GM23248 (cell line): ENCODE results near the gene RHCE. TPM values are rescaled to one million over a fixed set of nuclear protein-coding genes. Genes with fewer than 3 reads are reported as not detected.
"Not testable (repeated sequence)": the region's sequence is repeated elsewhere in the genome, so short reads cannot be mapped to it uniquely, and the experiment has no call there.

Source experiments
- DNase-seq: peaks from one replicate; pipeline ENCODE4 v3.0.0-alpha.2; 2015
- H2AFZ ChIP-seq: fragments of 200-600 bp; sonication (generic); 2 replicates; pipeline ENCODE4 v1.6.1; 2016; ENCODE audit warnings: antibody characterized with exemption
- H3F3A ChIP-seq: fragments of 200-600 bp; sonication (generic); 2 replicates; pipeline ENCODE4 v1.6.1; 2016; ENCODE audit warnings: mild to moderate bottlenecking, antibody characterized with exemption, mixed run types; ENCODE audit not compliant: insufficient read depth
- H3K27ac ChIP-seq: fragments of 200-600 bp; sonication (generic); 2 replicates; pipeline ENCODE4 v1.5.1; 2016; ENCODE audit warnings: mild to moderate bottlenecking
- H3K27me3 ChIP-seq: fragments of 200-600 bp; sonication (generic); replicated peaks from 2 replicates; pipeline ENCODE4 v1.6.1; 2016; ENCODE audit warnings: mild to moderate bottlenecking; ENCODE audit not compliant: insufficient read depth
- H3K36me3 ChIP-seq: fragments of 200-600 bp; sonication (generic); 2 replicates; pipeline ENCODE4 v1.6.1; 2016; ENCODE audit warnings: low read depth, mild to moderate bottlenecking
- H3K4me1 ChIP-seq: fragments of 200-600 bp; sonication (generic); 2 replicates; pipeline ENCODE4 v1.6.1; 2016; ENCODE audit warnings: mild to moderate bottlenecking; ENCODE audit not compliant: insufficient read depth
- H3K4me2 ChIP-seq: fragments of 200-600 bp; sonication (generic); one replicate; pipeline ENCODE4 v1.6.1; 2016; ENCODE audit warnings: mild to moderate bottlenecking; ENCODE audit not compliant: unreplicated experiment
- H3K4me3 ChIP-seq: fragments of 200-600 bp; sonication (generic); 2 replicates; pipeline ENCODE4 v1.5.1; 2016; ENCODE audit warnings: mild to moderate bottlenecking
- H3K79me2 ChIP-seq: fragments of 200-600 bp; sonication (generic); 2 replicates; pipeline ENCODE4 v1.6.1; 2016; ENCODE audit warnings: mild to moderate bottlenecking; ENCODE audit not compliant: insufficient read depth
- H3K9ac ChIP-seq: fragments of 200-600 bp; sonication (generic); 2 replicates; pipeline ENCODE4 v1.6.1; 2016; ENCODE audit warnings: mild to moderate bottlenecking
- H3K9me2 ChIP-seq: fragments of 200-600 bp; sonication (generic); 2 replicates; pipeline ENCODE4 v1.6.1; 2016; ENCODE audit warnings: mixed run types, mild to moderate bottlenecking, moderate library complexity; ENCODE audit not compliant: insufficient read depth
- H3K9me3 ChIP-seq: fragments of 200-600 bp; sonication (generic); one replicate; pipeline ENCODE4 v1.6.1; 2017; ENCODE audit warnings: low read depth
- H4K20me1 ChIP-seq: fragments of 200-600 bp; sonication (generic); 2 replicates; pipeline ENCODE4 v1.6.0; 2016; ENCODE audit not compliant: insufficient read depth
- WGBS, 2 experiments: methylation state at CpG; one replicate each; pipeline ENCODE4 v1.1.6; 2015 to 2017; ENCODE audit warnings: low lambda C conversion rate in 2 of 2, low coverage in 1 of 2; ENCODE audit errors: missing lambda C conversion rate in 2 of 2; 5-methylcytosine and 5-hydroxymethylcytosine counted together
- in situ Hi-C: fragments of 300-500 bp; cut with MboI; formaldehyde crosslinking; loops from 2 replicates; pipeline ENCODE4 v1.15.0; 2020
- polyA plus RNA-seq: library from polyadenylated mRNA; unstranded; fragments of >200 nt; fragmentation: Nextera tagmentation; extraction: Ambion mirVana; gene quantifications from 2 replicates; pipeline ENCODE4 v1.2.1, GENCODE V29; 2016
- total RNA-seq: library from RNA; depleted of rRNA; stranded (reverse); fragments of >200 nt; shearing (Covaris generic); gene quantifications from 2 replicates; pipeline ENCODE4 v1.2.3, GENCODE V29; 2014

RHCE gene
- total and polyA plus RNA-seq, 2 experiments from 2014 or later, result 0.43 to 0.90 TPM

- H3K27me3 ChIP-seq, H3K9me3 ChIP-seq, in situ Hi-C loops, H2AFZ ChIP-seq, H3F3A ChIP-seq, H3K36me3 ChIP-seq, H3K9me2 ChIP-seq, H4K20me1 ChIP-seq: not testable (repeated sequence)
- peak; percentile 55 for DNase-seq
- Histone ChIP-seq H3K4me1 (peaks cover 11% of the 10 kb centered on the region; the same call in 1 of the 2 replicates), H3K4me3 (peak overlapping the region; percentile 32; the same call in 1 of the 2 replicates), H3K4me2 (peak overlapping the region; percentile 45), H3K9ac (peak overlapping the region; percentile 78), H3K27ac (peak overlapping the region; percentile 92), H3K79me2 (peaks cover 38% of the 10 kb centered on the region)
- WGBS, 2 experiments, result 0 to 8% methylated on average over 1 to 5 of the region's 5 CpGs
These were observed 90.7 kb downstream of the RHCE start for GRCh38 chr1:25329950-25330349.

DNA sequence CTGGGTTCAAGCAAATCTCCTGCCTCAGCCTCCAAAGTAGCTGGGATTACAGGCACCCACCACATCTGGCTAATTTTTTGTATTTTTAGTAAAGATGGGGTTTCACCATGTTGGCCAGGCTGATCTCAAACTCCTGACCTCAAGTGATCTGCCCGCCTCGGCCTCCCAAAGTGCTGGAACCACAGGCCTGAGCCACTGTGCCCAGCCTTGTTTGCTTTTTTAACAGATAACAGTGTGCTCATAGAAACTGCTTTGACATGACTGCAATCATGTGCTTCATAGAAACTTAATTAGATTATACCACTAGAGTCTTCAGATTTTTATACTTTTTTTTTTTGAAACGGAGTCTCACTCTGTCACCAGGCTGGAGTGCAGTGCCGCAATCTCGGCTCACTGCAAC, 91.3 kb downstream of the RHCE start:
- in situ Hi-C loops, result not testable (repeated sequence)

GRCh38 chr1:25328791-25329185, 91.8 kb downstream of the RHCE start:
- H3K4me2 ChIP-seq, H3K9me3 ChIP-seq, H3F3A ChIP-seq, H3K27me3 ChIP-seq, DNase-seq, H4K20me1 ChIP-seq, H2AFZ ChIP-seq, H3K4me3 ChIP-seq, H3K9me2 ChIP-seq, H3K36me3 ChIP-seq, H3K9ac ChIP-seq, in situ Hi-C loops: not testable (repeated sequence)
- H3K27ac ChIP-seq, result peak overlapping the region; percentile 92; the same call in 1 of the 2 replicates
- peaks cover 11% of the 10 kb centered on the region; the same call in 1 of the 2 replicates for H3K4me1 ChIP-seq
- 20 to 26% methylated on average over 4 of the region's 4 CpGs for WGBS, 2 experiments
- peaks cover 34% of the 10 kb centered on the region for H3K79me2 ChIP-seq

More for the DNA sequence above, 91.3 kb downstream of the RHCE start:
- H3K27me3 ChIP-seq, H3F3A ChIP-seq, H3K36me3 ChIP-seq, H3K9me2 ChIP-seq, H3K9me3 ChIP-seq, H3K4me2 ChIP-seq, H2AFZ ChIP-seq, H4K20me1 ChIP-seq, H3K4me3 ChIP-seq, DNase-seq: not testable (repeated sequence)
- H3K27ac ChIP-seq, result peak overlapping the region; percentile 92
- peaks cover 11% of the 10 kb centered on the region; the same call in 1 of the 2 replicates for H3K4me1 ChIP-seq
- H3K9ac ChIP-seq, result peak overlapping the region; percentile 44; the same call in 1 of the 2 replicates
- peaks cover 34% of the 10 kb centered on the region for H3K79me2 ChIP-seq
- WGBS, 2 experiments, result 65 to 67% methylated on average over 5 of the region's 5 CpGs

DNA sequence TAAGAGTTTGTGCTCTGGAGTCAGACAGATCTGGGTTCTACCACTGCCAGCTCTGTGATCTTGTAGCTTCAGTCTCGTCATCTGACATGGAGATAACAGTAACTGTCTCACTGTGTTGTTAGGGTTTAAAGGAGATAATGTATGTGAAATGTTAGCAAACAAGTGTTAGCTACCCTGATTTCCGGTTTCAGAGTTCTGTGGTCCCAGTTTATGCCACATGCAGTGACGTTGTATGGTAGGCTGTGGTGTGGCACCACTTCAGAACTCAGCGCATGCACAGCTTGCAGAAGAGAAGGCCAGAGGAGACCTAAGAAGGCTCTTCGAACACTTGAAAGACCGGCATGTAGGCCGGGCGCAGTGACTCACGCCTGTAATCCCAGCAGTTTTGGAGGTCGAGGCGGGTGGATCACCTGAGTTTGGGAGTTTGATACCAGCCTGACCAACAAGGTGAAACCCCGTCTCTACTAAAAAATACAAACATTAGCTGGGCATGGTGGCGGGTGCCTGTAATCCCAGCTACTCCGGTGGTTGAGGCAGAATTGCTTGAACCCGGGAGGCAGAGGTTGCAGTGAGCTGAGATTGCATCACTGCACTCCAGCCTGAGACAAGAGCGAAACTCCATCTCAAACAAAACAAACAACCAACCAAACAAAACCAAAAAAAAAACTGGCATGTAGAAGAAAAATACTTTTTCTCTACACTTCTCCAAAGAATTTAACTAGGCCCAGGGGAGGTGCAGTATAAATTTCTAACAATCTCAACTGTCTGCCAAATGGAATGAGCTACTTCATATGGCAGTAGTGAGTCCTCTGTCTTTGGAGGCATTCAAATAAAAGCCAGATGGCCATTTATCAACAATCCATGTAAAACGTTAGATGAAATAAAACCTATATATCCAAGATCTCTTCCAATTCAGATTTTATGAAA, 92.5 kb downstream of the RHCE start:
- H3F3A ChIP-seq, in situ Hi-C loops: not testable (repeated sequence)
- no CpG with 5 or more reads among the region's 17 CpGs for WGBS, 2 experiments

GRCh38 chr1:25324407-25324806, 96.2 kb downstream of the RHCE start:
- H3K9ac ChIP-seq, H2AFZ ChIP-seq, H3K9me3 ChIP-seq, H3F3A ChIP-seq, H3K9me2 ChIP-seq, H3K27ac ChIP-seq, H3K36me3 ChIP-seq, DNase-seq, H3K27me3 ChIP-seq, H3K4me3 ChIP-seq, in situ Hi-C loops, H3K4me2 ChIP-seq, H4K20me1 ChIP-seq: not testable (repeated sequence)
- peaks cover 13% of the 10 kb centered on the region for H3K79me2 ChIP-seq
- peaks cover 12% of the 10 kb centered on the region for H3K4me1 ChIP-seq
- 97% methylated on average over 3 of the region's 3 CpGs for WGBS, 2 experiments

More for the DNA sequence above, 92.5 kb downstream of the RHCE start:
- H3K79me2 ChIP-seq, result peaks cover 32% of the 10 kb centered on the region
- H3K9me2 ChIP-seq, H3K27me3 ChIP-seq, DNase-seq, H3K27ac ChIP-seq, H3K9me3 ChIP-seq, H3K9ac ChIP-seq, H3K4me2 ChIP-seq, H3K36me3 ChIP-seq, H4K20me1 ChIP-seq, H2AFZ ChIP-seq, H3K4me3 ChIP-seq: not testable (repeated sequence)
- peaks cover 11% of the 10 kb centered on the region; the same call in 1 of the 2 replicates for H3K4me1 ChIP-seq

DNA sequence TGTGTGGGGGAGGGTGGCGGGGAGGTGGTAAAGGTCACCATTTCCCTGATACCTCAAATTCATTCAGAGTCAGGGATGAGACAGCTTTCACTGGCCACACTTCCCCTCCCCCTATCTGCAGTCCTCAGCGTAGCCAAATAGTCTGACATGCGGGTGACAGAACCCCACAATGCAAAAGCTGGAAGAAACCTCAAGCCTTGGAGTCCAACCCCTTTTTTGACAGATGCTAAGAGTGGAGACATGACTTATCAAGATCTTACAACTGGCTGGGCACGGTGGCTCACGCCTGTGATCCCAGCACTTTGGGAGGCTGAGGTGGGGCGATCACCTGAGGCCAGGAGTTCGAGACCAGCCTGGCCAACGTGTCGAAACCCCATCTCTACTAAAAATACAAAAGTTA, 98.5 kb downstream of the RHCE start:
- Histone ChIP-seq H3K79me2 (peaks cover 29% of the 10 kb centered on the region), H3K4me1 (peaks cover 12% of the 10 kb centered on the region)
- H2AFZ ChIP-seq, H3K4me2 ChIP-seq, H3K27me3 ChIP-seq, in situ Hi-C loops, H4K20me1 ChIP-seq, H3K36me3 ChIP-seq, H3F3A ChIP-seq, H3K9me2 ChIP-seq, H3K4me3 ChIP-seq, DNase-seq, H3K9ac ChIP-seq, H3K9me3 ChIP-seq, H3K27ac ChIP-seq: not testable (repeated sequence)
- 89 to 95% methylated on average over 8 of the region's 9 CpGs for WGBS, 2 experiments

- H3F3A ChIP-seq, H3K27me3 ChIP-seq, H4K20me1 ChIP-seq, H3K36me3 ChIP-seq, H2AFZ ChIP-seq, H3K9me2 ChIP-seq, H3K9me3 ChIP-seq, in situ Hi-C loops: not testable (repeated sequence)
- 9 to 23% methylated on average over 8 of the region's 9 CpGs for WGBS, 2 experiments
- Histone ChIP-seq H3K79me2 (peaks cover 29% of the 10 kb centered on the region), H3K4me3 (peak overlapping the region; percentile 47), H3K9ac (peak overlapping the region; percentile 73), H3K27ac (peak overlapping the region; percentile 96), H3K4me1 (peaks cover 12% of the 10 kb centered on the region), H3K4me2 (peak overlapping the region; percentile 79)
- DNase-seq, result peak; percentile 89
These were observed 100.2 kb downstream of the RHCE start for GRCh38 chr1:25320314-25320938.
